HG02840 (cell line): Measurements from ENCODE around the gene ZNF536.

Source experiments
- ATAC-seq: cut with Tn5 transposase; IDR thresholded peaks from one replicate; pipeline ENCODE4 v1.9.1; 2021; ENCODE audit warnings: mild to moderate bottlenecking, moderate library complexity, moderate number of reproducible peaks; ENCODE audit not compliant: unreplicated experiment, low FRiP score

ZNF536 gene

DNA sequence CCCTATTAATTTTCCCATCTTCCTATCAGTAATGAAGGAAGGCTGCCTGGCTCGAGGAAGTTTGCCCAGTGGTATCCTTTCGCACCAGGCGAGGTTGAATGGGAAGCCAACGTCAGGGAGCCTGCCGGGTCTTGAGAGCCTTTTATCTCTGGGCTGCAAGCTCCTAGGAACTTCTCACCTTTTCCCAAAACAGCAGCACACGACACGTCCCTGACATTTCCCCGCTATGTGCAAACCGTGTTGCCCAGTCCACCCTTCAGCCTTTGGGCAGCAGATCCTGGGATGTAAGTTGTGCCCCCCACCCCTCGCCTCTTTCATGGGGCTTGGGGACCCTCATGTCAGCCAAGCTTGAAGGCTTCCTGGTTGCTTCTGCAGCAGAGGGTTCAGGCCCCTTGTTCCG, 179.1 kb downstream of the ZNF536 start:
- no peak for ATAC-seq

DNA sequence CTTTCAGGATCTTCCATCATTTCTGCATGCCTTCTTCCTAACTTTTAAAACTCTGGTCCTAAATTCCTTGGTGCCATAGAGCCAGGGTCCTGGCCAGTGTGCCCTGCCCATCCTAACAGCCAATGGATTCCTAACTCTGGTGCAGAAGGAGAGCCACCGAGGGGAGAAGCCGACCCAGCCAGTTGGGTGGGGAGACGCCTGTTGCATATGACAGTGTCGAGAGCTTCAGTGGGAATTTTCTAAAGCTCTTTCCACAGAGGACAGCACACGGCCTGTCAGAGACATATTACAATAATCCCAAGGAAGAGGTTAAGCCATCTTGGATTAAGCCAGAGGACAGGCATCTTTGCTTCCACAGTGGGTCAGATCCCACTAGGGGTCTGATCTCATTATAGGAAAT, 180.4 kb downstream of the ZNF536 start:
- ATAC-seq: no peak

DNA sequence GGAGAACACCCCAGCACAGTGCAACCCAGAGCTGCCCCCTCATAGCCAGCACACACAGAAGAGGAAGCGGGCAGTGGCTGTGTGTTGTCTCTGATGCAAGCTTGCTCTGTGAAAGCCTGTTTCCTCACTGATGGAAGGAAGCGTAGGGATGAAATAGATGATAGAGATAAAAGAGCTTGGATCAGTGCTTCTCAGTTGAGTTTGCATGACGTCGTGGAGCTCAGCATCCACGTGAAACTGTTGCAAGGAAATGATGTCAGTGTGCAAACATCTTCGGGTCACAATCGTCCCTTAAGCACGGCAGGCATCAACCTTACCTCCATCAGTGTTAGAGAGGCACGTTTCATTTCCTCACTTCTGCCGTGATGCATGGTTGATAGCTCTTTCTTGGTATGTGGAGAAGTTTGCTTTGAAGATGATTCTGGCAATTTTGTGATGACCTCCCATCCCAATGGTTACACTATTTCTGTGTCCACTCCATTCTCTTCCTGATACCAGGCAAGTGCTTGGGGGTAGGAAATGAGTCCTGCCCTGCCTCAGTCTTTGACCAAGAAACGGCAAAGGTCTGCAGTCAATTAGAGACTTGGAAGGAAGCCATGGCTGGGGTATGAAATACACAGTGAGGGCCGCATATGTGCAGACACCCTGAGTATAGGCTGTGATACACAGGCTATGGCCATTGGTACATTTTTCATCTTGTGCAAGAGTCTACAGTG, 183.0 kb downstream of the ZNF536 start:
- ATAC-seq: no peak

DNA sequence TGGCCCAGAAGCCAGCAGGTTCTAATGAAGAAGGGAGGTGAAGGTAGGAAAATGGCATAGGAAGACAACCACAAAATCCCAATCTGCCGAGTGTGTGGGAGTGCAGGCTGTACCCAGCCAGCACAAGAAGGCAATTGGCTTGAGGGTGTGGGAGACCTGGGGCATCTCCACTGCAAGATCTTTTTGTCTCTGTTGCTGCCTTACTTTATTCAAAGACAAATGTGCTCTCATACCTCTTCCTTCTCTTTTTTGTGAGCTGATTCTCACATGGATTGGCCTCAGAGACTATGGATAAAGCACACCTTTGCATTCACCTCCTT, 183.6 kb downstream of the ZNF536 start:
- ATAC-seq: no peak

DNA sequence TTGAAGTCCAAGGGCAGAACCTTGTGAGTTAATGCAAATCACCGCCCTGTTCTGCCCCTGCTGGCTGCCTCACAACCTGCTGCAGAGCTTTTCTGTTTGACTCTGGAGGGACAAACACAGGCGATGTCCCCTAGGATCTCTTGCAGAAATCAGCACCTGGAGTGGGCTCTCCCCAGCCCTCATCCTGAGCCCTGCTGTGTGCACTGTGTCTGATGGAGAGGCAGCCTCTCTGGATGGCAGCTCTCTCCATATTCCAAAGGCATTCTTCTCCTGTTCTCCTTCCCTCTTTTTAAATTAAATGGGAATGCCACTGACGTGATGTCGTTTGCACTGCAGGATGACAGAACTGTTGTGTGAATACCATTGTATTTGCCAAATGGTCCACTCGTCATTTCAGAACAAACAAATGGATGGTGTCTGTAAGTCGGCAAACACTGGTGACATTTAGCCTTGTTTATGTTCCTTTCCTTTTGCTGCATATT, 184.1 kb downstream of the ZNF536 start:
- no peak for ATAC-seq

DNA sequence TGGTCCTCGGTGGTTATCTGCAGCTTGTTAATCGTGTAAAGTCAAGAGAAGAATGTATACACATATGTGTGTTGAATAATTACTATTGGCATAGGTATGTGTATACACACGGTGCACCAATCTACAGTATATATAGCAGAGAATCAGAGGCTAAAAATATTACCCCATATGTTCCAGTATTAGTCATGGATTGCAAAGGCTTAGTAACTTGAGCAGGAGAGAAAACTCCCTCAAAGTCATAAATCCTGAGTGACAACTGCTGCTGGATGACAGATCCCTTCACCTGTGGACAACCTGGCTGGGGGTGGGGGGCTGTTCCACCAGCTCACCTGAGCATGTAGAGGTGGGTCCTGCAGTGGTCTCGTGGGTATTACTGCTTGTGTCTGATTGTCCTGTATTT, 185.0 kb downstream of the ZNF536 start:
- no peak for ATAC-seq

DNA sequence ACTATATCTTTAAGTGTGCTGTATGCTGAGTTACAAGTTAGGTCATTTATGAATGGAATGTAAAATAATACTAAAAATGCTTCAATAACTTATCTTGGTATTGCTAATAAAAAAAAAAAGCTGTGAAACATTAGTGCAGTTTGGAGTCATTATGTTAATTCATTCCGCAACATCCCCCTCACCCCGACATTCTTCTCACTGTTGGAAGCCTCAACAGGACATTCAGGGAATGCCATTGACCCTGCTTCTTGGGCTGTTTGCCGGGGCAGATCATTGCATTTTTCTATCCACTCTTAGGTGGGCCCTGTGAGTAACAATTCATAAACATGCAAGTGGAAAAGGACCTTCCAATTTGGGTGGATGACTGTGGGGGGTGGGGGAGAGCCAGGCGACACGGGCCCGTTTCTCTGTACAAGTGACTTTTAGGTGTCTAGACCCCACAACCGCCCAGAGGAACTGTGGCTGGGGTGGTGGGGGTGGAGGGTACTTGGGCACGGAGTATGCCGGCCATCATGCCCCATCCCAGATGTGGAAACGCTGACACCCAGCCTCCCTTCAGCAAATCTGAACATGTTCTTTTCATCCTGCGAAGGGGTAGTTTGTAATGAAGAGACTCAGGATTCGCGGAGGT, 185.9 kb downstream of the ZNF536 start:
- no peak for ATAC-seq

DNA sequence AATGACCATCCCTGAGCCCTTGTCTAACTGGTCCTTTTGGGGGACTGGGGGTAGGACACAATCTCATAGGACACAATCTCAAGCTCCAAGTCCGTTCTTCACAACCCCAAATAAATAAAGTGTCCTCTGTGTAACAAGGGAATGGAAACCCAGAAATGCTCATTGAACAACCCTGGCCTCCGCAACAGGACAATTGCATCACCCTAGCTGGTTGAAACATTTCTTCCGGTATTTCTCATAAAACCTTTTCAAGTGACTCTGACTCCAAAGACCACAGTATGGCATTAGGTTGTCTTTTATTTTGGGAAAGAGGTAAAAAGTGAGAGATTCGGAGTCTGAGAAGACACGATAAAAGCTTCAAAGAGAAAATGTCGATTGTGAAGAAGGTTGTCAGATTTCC, 186.6 kb downstream of the ZNF536 start:
- ATAC-seq: no peak

DNA sequence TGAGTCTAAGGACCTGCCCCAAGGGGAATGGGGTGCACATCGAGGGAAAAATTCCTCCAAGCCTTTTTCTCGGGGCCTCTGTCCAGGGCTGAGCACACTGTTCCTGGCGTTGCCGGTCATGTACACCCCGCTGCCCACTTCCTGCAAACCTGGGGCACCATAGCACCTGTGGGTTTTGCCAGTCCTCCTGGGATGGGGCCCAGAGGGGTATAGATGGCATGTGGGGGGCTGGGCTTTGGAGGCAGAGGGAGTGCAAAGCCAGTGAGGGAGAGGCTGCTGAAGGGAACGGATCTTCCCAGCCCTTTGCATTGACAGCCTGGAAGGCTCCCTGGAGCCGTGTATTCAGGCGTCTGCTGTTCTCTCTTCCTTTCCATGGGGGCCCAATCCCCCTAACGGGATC, 187.3 kb downstream of the ZNF536 start:
- no peak for ATAC-seq

DNA sequence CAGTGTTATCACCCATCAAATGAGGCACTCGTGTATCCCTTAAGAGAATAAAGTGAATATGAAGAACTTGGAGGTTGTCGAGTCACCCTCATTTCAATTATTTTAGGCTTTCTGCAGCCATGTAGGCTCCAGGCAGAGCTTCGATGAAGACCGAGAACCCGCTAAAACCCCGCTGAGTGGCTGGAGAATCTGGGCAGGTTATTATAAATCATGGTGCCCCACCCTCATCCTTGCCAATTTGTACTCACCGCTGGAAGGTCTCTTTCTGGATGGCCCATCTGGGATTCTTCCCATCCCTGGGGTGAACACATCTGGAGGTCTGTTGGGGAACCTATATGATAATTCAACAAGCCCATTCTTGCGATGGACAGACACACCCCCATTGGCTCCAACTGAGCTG, 190.8 kb downstream of the ZNF536 start:
- no peak for ATAC-seq

DNA sequence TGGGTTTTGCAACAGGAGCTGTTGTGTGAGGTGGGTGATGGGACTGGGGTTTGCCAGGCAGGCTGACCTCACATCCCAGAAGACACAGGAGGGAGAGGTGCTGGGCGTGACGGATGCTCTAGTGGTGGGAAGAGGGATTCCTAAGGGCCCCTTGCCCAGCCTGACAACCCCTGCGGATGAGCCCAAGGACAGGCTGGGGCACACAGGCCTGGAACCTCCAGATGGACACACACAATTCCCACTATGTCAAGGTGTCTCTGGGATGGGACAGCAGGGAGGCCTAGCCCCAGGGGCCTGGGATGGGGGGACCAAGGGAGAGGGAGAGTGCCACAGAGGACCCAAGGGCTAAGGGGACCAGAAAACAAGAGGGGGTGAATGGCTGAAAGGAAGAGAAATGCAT, 191.5 kb downstream of the ZNF536 start:
- ATAC-seq: no peak

DNA sequence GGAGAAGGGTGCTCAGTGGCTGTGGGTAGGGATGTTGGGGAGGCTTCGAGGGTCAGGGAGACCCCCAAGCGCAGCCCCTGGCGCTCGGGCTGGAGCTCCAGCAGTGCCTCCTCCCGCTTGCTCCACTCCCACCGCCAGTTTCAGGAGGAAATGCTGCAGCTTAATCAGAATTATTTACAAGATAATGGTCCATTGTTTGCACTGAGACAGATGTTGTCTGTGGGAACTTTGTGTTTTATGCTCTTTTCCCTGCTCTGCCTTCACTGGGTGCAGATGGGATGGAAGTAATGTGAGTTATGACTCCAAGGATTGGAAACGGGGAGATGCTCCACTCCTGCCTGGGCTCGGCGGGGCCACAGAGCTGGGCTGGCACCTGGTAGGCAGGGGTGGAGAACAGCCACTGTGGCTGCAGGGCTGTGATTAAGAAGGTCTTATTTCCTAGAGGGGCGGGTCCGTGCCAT, 192.4 kb downstream of the ZNF536 start:
- ATAC-seq: no peak

DNA sequence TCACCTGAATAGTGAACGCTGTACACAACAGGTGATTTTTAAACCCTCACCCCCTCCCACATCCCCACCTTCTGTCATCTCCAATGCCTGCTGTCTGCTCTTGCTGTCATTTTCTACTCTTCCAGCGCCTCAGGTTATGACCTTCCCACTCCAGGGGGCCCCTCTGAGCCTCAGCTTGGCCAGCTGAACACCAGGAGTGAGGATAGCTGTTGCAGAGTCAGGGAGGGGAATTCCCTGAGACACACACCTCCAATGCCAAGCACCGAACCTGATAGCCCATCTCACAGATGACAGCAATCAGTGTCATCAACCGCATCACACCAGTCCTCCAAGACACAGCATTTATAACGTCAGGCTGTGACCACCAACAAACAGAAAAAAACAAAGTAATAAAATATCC, 193.5 kb downstream of the ZNF536 start:
- ATAC-seq: no peak

DNA sequence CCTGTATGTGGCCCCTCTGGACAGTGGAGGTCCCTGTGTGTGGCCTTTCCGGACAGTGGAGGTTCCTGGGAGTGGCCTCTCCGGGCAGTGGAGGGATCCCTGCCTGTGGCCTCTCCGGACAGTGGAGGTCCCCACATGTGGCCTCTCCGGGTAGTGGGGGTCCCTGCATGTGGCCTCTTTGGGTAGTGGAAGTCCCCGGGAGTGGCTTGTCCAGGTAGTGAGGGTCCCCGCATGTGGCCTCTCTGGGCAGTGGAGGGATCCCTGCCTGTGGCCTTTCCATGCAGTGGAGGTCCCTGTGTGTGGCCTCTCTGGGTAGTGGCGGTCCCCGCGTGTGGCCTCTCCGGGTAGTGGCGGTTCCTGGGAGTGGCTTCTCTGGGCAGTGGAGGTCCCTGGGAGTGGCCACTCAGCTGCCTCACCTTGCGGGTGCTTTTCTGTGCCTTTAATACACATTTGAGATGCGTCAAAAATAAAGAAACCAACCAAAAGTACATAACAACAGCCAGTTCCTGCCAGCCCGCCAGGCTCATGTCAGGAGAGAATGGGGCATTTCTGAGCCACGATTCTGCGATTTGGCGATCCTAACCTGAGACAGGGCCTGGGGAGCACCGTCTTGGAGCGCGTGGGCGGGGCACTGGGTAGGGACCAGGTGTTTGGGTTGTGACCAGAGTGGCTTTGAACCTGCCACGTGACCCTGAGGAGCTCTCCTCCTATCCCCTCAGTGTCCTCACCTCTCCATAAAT, 194.7 kb downstream of the ZNF536 start:
- ATAC-seq: no peak

DNA sequence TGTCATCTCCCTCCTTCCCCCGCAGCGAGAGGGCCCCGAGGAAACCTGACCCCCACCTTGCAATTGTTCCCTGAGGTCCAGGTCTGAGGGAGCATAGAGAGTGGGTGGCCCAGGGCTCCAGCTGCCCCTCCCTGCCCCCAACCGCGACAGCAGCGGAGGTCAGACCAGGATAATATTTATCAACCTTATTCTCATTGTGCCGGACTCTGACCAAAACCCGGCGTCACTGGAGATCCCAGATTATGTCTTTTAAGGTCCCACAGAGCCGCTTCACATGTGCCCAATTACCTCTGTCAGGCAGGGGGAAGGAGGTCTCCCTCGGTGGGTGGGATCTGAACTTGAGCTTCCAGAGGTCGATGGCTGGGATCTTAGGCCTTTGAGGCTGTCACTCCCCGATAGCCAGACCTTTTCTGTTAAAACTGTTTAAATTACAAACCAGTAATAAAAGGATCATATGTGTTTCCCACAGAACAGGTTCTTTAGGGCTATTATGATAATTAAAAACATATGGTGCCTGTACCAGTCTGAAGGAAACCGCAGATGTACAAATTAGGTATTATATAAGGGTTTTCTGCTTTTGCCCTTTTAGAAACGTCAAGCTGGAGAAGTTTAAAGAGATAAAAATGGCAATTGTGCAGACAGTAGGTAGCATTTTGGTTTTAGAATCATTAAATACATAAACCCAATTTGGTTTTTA, 195.5 kb downstream of the ZNF536 start:
- ATAC-seq: no peak

DNA sequence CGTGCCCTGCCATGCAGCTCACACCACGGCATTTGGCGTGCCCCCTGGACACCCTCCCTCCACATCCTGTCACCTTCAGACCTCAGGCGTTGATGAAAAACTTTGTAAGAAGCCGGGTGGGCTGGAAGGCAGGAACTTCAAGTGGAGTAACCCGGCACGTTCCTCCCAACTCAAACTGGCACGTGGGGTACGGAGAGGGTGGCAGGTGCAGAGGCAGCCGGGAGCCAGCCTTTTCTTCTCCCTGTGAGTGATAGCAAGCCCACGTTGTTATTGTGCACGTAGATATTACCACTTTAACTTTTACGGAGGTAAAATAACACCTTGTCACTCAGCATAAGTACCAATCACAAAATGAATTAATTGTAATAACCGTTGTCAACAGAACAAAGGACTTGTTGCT, 198.0 kb downstream of the ZNF536 start:
- ATAC-seq: no peak

DNA sequence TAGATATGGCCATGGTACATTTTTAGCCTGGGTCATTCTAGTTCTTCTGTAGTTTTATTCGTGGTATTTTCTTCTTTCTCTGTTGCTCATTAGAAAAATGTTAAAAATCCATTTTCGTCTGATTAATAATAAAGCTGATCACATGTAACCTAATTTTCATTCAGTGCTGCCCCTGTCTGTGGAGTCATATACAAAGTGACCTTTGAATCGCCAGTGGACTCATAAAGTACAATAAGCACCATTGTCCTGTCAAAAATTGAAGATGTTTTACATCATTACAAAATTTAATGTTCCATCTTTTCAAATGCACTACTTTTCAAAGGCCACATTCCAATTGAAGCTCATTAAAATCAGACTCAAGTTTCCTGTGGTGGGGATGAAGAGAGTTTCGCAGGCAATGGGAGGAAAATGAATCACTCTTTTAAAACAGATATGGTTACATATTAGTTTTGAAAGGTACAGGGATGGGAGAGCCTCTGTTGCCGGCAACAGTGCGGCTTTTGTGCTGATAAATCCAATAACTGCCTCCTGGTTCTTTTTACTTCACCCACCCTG, 205.4 kb downstream of the ZNF536 start:
- no peak for ATAC-seq

DNA sequence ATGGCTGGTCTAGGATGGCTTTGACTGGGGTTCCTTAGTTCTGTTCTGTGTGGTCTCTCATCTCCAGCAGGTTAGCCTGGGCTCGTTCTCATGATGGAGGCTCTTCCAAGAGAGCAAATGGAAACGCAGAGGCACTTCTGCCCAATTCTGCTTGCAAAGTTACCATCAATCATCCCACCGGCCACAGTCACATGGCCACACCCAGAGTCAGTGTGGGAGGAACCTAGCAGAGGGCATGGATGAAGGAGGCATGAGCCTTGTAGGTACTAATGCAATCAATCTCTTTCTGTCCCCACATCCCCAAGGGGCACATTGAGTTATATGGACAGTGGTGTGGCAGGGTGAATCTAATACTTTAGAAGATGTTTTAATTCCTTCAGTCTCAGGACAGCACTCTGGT, 207.2 kb downstream of the ZNF536 start:
- ATAC-seq: no peak

DNA sequence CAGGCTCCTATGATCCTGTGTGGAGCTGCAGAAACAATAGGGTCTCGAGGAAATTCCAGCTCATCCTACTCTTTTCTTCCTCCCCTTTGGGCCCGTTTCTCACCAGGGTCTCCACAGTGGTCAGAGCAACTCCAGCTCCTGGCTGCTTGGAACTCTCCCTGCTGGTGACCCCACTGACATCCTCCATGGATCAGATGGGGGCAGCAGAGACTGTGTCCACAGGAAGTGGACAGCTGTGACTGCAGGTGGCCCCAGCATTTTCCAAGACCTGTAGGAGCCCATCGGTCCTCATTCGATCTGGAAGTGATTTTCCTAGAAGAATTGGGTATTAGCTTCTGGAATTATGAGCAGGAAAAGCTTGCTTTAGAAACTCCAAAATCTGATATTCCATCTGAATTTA, 208.5 kb downstream of the ZNF536 start:
- no peak for ATAC-seq

DNA sequence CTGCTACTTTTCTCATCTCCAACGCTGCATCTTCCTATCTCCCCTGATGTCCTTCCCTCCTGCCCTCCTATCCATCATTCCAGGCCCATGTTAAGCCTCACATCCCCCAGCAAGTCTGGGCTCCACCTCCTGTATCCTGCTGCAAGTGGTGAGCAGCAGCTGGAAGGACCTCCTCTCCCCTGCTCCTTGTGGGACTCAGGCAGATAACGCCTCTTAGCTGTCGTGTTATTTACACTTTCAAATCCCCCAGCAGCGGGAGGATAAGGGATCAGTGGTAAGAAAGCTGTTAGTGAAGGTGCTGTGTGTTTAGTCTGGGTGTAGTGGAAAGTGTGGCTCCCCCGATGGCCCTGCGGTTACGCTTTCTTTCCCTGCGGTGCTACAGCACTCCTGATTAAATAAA, 211.9 kb downstream of the ZNF536 start:
- ATAC-seq: no peak

DNA sequence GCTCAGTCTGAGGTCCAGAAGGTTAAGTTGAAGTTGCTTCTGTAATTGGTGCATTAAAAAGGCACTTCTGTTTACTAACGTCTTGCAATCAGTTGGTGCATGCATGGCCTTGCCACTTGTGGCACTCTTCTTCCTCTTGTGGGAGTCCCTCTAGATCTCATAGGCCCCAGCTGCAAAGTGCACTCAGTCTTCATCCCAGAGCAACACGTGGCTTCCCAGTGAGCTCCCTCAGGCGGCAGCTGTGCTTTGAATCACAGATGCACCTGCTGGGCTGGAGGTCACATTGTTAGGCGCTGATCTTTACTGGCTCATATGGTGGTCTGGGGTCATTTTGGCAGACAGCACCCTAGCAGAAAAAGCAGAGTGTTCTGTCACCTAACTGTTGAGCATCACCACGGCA, 215.7 kb downstream of the ZNF536 start:
- ATAC-seq: no peak
